WTC11 (cell line): ENCODE data around the gene AGO3. TPM values are rescaled to one million over a fixed set of nuclear protein-coding genes. Genes with fewer than 3 reads are reported as not detected.

Experiments
- ATAC-seq: fragments of 200-7000 bp; cut with Tn5 transposase; 2 replicates; pipeline ENCODE4 v1.10.0; 2021; ENCODE audit warnings: mild to moderate bottlenecking, moderate library complexity
- CTCF ChIA-PET: fragments of 300-600 bp; sonication (Branson Sonifier 250); formaldehyde crosslinking; loops from one replicate; lab custom pipeline; 2021; ENCODE audit warnings: antibody characterized with exemption; lab: Charles Lee
- POLR2A ChIA-PET: fragments of 350-600 bp; sonication (Branson Sonifier 250); formaldehyde crosslinking; loops from one replicate; lab custom pipeline; 2021; ENCODE audit warnings: antibody characterized with exemption; lab: Charles Lee
- DNase-seq: peaks from one replicate; pipeline ENCODE4 v3.0.0; 2021; ENCODE audit warnings: low spot score
- H3K27ac Mint-ChIP-seq: 2 replicates; pipeline ENCODE4 v1.8.0; 2021; ENCODE audit warnings: mixed read lengths
- H3K27me3 Mint-ChIP-seq: 2 replicates; pipeline ENCODE4 v1.8.0; 2021; ENCODE audit warnings: low read depth, mild to moderate bottlenecking, moderate library complexity, mixed read lengths
- H3K36me3 Mint-ChIP-seq: 2 replicates; pipeline ENCODE4 v1.8.0; 2021; ENCODE audit warnings: mixed read lengths
- H3K4me1 Mint-ChIP-seq: 2 replicates; pipeline ENCODE4 v1.8.0; 2022; ENCODE audit warnings: mixed read lengths
- H3K4me3 Mint-ChIP-seq: 2 replicates; pipeline ENCODE4 v1.8.0; 2021; ENCODE audit warnings: mild to moderate bottlenecking, moderate library complexity, mixed read lengths
- H3K9me3 Mint-ChIP-seq: 2 replicates; pipeline ENCODE4 v1.8.0; 2021; ENCODE audit warnings: mixed read lengths
- AFF4 ChIP-seq: sonication (generic); formaldehyde crosslinking; IDR thresholded peaks from 2 replicates; pipeline ENCODE4 v1.8.1; 2023; ENCODE audit warnings: mild to moderate bottlenecking, missing genetic modification reagents, borderline replicate concordance
- FOXJ3 ChIP-seq: sonication (generic); formaldehyde crosslinking; IDR thresholded peaks from 2 replicates; pipeline ENCODE4 v1.9.0; 2021; ENCODE audit warnings: missing genetic modification reagents, mild to moderate bottlenecking, borderline replicate concordance
- FOXP4 ChIP-seq: sonication (generic); formaldehyde crosslinking; IDR thresholded peaks from 2 replicates; pipeline ENCODE4 v1.8.0; 2022; ENCODE audit warnings: mild to moderate bottlenecking, missing genetic modification reagents
- KAT7 ChIP-seq: sonication (generic); formaldehyde crosslinking; IDR thresholded peaks from 2 replicates; pipeline ENCODE4 v1.8.1; 2023; ENCODE audit warnings: missing genetic modification reagents, mild to moderate bottlenecking, borderline replicate concordance
- NFE2L1 ChIP-seq: sonication (generic); formaldehyde crosslinking; IDR thresholded peaks from 2 replicates; pipeline ENCODE4 v1.8.1; 2023; ENCODE audit warnings: missing genetic modification reagents
- NR3C1 ChIP-seq: sonication (generic); formaldehyde crosslinking; conservative IDR thresholded peaks from 2 replicates; pipeline ENCODE4 v1.8.1; 2023; ENCODE audit warnings: low read depth, mild to moderate bottlenecking, missing genetic modification reagents
- RORB ChIP-seq: fragments of 250-450 bp; sonication (Bioruptor Pico); IDR thresholded peaks from 2 replicates; pipeline ENCODE4 v1.9.0; 2021; ENCODE audit warnings: mild to moderate bottlenecking
- SOX15 ChIP-seq: fragments of 250-450 bp; sonication (Bioruptor Pico); IDR thresholded peaks from 2 replicates; pipeline ENCODE4 v1.9.0; 2021; ENCODE audit warnings: mild to moderate bottlenecking
- STAT6 ChIP-seq: sonication (generic); formaldehyde crosslinking; conservative IDR thresholded peaks from 2 replicates; pipeline ENCODE4 v1.8.1; 2023; ENCODE audit warnings: mild to moderate bottlenecking, low read depth, missing genetic modification reagents, moderate library complexity
- TEAD4 ChIP-seq: sonication (generic); formaldehyde crosslinking; IDR thresholded peaks from 2 replicates; pipeline ENCODE4 v1.8.0; 2022; ENCODE audit warnings: mild to moderate bottlenecking, missing genetic modification reagents
- ZMAT4 ChIP-seq: fragments of 250-450 bp; sonication (Bioruptor Pico); IDR thresholded peaks from 2 replicates; pipeline ENCODE4 v1.9.0; 2021; ENCODE audit warnings: mild to moderate bottlenecking
- ZNF512 ChIP-seq: sonication (generic); formaldehyde crosslinking; IDR thresholded peaks from 2 replicates; pipeline ENCODE4 v1.8.1; 2022; ENCODE audit warnings: missing genetic modification reagents, borderline replicate concordance
- ZNF671 ChIP-seq: fragments of 250-450 bp; sonication (Bioruptor Pico); IDR thresholded peaks from 2 replicates; pipeline ENCODE4 v1.8.0; 2021; ENCODE audit warnings: mild to moderate bottlenecking
- ZSCAN18 ChIP-seq: fragments of 250-450 bp; sonication (Bioruptor Pico); IDR thresholded peaks from 2 replicates; pipeline ENCODE4 v2.1.2; 2022; ENCODE audit warnings: mild to moderate bottlenecking, moderate library complexity
- total RNA-seq: library from RNA; stranded (reverse); gene quantifications from 3 replicates; pipeline ENCODE4 v1.2.3, GENCODE V29; 2021
- TF ChIP-seq, protein P1 (sequence below): fragments of 250-450 bp; sonication (Bioruptor Pico); IDR thresholded peaks from 2 replicates; pipeline ENCODE4 v1.8.0; 2021; ENCODE audit warnings: mild to moderate bottlenecking
- TF ChIP-seq, protein P2 (sequence below): sonication (generic); formaldehyde crosslinking; IDR thresholded peaks from 2 replicates; pipeline ENCODE4 v1.8.1; 2023; ENCODE audit warnings: mild to moderate bottlenecking, missing genetic modification reagents
- TF ChIP-seq, protein P3 (sequence below): sonication (generic); formaldehyde crosslinking; IDR thresholded peaks from 2 replicates; pipeline ENCODE4 v1.8.0; 2022; ENCODE audit warnings: mild to moderate bottlenecking, missing genetic modification reagents

AGO3 gene
- total RNA-seq, 1 experiment from 2014 or later: 26.8 TPM

- CTCF ChIA-PET: interaction anchor here (0.6 to 1.0 kb wide), 2 partner anchors 149 to 443 kb away, joined by 3 read pairs; no protein-coding TSS in a partner anchor
- POLR2A ChIA-PET: no interaction called here
- no peaks in the 10 kb centered on the region for H3K27me3 Mint-ChIP-seq
- no peaks in the 10 kb centered on the region for H3K4me1 Mint-ChIP-seq
- H3K9me3 Mint-ChIP-seq: no peaks in the 10 kb centered on the region
- H3K36me3 Mint-ChIP-seq: peaks cover 5% of the 10 kb centered on the region; the same call in 1 of the 2 replicates
- ATAC-seq (no peak), DNase-seq (no peak)
- H3K27ac Mint-ChIP-seq: no peak overlapping the region; the same call in 1 of the 2 replicates
- TF ChIP-seq AFF4 (CRISPR knock-in tag): no peak
- TF ChIP-seq, protein P1, sequence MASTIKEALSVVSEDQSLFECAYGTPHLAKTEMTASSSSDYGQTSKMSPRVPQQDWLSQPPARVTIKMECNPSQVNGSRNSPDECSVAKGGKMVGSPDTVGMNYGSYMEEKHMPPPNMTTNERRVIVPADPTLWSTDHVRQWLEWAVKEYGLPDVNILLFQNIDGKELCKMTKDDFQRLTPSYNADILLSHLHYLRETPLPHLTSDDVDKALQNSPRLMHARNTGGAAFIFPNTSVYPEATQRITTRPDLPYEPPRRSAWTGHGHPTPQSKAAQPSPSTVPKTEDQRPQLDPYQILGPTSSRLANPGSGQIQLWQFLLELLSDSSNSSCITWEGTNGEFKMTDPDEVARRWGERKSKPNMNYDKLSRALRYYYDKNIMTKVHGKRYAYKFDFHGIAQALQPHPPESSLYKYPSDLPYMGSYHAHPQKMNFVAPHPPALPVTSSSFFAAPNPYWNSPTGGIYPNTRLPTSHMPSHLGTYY (CRISPR knock-in tag): no peak
- no peak for TF ChIP-seq FOXP4 (CRISPR knock-in tag)
- TF ChIP-seq ZNF671 (CRISPR knock-in tag): no peak
- no peak for TF ChIP-seq ZNF512 (CRISPR knock-in tag)
- no peak for TF ChIP-seq STAT6 (CRISPR knock-in tag)
- TF ChIP-seq KAT7 (CRISPR knock-in tag): no peak
- TF ChIP-seq RORB: no peak
- no peak for TF ChIP-seq TEAD4 (CRISPR knock-in tag)
- TF ChIP-seq FOXJ3: no peak
- TF ChIP-seq NFE2L1 (CRISPR knock-in tag): no peak
- TF ChIP-seq NR3C1: no peak
- TF ChIP-seq ZSCAN18: no peak
- TF ChIP-seq SOX15: no peak
- TF ChIP-seq, protein P2, sequence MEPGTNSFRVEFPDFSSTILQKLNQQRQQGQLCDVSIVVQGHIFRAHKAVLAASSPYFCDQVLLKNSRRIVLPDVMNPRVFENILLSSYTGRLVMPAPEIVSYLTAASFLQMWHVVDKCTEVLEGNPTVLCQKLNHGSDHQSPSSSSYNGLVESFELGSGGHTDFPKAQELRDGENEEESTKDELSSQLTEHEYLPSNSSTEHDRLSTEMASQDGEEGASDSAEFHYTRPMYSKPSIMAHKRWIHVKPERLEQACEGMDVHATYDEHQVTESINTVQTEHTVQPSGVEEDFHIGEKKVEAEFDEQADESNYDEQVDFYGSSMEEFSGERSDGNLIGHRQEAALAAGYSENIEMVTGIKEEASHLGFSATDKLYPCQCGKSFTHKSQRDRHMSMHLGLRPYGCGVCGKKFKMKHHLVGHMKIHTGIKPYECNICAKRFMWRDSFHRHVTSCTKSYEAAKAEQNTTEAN (CRISPR knock-in tag): no peak
- no peak for TF ChIP-seq ZMAT4 (CRISPR knock-in tag)
- TF ChIP-seq, protein P3, sequence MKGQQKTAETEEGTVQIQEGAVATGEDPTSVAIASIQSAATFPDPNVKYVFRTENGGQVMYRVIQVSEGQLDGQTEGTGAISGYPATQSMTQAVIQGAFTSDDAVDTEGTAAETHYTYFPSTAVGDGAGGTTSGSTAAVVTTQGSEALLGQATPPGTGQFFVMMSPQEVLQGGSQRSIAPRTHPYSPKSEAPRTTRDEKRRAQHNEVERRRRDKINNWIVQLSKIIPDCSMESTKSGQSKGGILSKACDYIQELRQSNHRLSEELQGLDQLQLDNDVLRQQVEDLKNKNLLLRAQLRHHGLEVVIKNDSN (CRISPR knock-in tag): no peak
- TF ChIP-seq, all 79 proteins: peak for 0
- H3K4me3 Mint-ChIP-seq: no peak overlapping the region
These were observed 76.8 kb downstream of the AGO3 start for GRCh38 chr1:36007741-36008140.
